A549 (cell line): ENCODE data around the gene C14orf132.
"Not testable (repeated sequence)": the region's sequence is repeated elsewhere in the genome, so short reads cannot be mapped to it uniquely, and the experiment has no call there.

Source experiments
- MYC ChIP-seq: IDR thresholded peaks from 2 replicates; pipeline ENCODE4 v1.6.1; 2012; ENCODE audit warnings: mild to moderate bottlenecking, inconsistent platforms, low read length, improper control_type of control experiment, borderline replicate concordance
- TF ChIP-seq, protein P1 (sequence below): fragments of 250-450 bp; sonication (Bioruptor Pico); IDR thresholded peaks from 2 replicates; pipeline ENCODE4 v1.5.0; 2020; ENCODE audit warnings: low read depth, mild to moderate bottlenecking, moderate library complexity

DNA sequence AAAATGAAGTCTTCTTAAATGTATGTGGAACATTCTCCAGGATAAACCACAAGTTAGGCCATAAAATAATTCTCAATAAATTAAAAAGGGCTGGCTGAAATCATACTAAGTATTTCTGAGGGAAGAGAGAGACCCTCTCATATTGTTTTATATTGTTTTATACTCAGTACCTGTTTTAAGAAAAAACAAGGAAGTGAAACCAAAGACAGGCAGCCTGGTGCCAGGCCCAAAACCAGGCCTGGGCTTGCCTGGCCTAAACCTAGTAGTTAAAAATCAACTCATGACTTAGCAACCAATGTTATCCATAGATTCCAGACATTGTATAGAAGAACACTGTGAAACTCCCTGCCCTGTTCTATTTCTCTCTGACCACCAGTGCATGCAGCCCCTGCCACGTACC is 26.4 kb upstream of the C14orf132 start:
- not testable (repeated sequence) for TF ChIP-seq MYC
- TF ChIP-seq, protein P1, sequence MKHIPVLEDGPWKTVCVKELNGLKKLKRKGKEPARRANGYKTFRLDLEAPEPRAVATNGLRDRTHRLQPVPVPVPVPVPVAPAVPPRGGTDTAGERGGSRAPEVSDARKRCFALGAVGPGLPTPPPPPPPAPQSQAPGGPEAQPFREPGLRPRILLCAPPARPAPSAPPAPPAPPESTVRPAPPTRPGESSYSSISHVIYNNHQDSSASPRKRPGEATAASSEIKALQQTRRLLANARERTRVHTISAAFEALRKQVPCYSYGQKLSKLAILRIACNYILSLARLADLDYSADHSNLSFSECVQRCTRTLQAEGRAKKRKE (CRISPR knock-in tag): not testable (repeated sequence)
